GM12865 (cell line): ENCODE results near the gene CCDC188.

ENCODE experiments used
- DNase-seq: peaks from one replicate; pipeline ENCODE4 v3.0.0; 2010; ENCODE audit warnings: low read depth
- H3K4me3 ChIP-seq: 2 replicates; pipeline ENCODE4 v1.5.1; 2011; ENCODE audit warnings: mild to moderate bottlenecking, low read depth, low read length, control low read depth
- TF ChIP-seq, protein P1 (sequence below): IDR thresholded peaks from 2 replicates; pipeline ENCODE4 v1.5.1; 2011; ENCODE audit warnings: low read length, control low read depth, low read depth, inconsistent platforms; ENCODE audit not compliant: insufficient read depth; ENCODE audit errors: missing control alignments

The CCDC188 gene

DNA sequence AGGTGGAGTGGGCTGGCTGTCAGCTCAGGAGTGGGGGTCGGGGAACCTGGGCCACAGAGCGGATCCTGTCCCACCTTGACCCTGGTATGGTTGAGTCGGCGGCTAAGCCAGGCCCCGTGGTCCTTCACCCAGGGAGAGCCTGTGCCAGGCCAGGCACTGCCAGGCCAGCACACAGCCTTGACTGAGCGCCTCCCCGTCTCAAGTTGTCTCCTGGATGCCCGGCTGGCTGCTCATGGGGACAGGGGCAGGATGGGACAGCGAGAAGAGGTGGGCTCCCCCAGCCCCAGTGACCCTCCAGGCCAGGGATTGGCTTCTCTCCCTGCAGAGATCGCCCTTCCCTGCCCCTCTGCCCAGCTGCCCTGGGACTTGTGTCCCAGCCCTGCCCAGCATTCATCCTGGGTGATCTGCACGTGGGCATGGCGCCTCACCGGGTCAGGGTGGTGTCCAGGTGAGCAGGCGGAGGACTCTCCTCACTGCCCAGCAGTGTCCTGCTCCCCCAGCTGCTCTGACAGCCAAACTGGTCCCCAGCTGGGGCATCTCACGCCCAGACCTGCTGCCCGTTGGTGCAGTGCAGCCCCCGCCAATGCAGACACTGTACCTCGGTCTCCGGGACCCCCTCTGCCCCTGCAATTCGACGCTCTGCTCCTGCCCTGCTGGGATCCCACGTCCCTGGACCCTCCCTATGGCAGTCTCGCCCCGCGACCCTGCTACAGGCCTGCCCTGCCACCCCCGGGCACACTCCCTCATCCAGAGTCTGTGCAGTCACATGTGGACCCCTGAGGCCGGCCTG lies 28.8 kb upstream of the CCDC188 start:
- no peak for DNase-seq
- TF ChIP-seq, protein P1, sequence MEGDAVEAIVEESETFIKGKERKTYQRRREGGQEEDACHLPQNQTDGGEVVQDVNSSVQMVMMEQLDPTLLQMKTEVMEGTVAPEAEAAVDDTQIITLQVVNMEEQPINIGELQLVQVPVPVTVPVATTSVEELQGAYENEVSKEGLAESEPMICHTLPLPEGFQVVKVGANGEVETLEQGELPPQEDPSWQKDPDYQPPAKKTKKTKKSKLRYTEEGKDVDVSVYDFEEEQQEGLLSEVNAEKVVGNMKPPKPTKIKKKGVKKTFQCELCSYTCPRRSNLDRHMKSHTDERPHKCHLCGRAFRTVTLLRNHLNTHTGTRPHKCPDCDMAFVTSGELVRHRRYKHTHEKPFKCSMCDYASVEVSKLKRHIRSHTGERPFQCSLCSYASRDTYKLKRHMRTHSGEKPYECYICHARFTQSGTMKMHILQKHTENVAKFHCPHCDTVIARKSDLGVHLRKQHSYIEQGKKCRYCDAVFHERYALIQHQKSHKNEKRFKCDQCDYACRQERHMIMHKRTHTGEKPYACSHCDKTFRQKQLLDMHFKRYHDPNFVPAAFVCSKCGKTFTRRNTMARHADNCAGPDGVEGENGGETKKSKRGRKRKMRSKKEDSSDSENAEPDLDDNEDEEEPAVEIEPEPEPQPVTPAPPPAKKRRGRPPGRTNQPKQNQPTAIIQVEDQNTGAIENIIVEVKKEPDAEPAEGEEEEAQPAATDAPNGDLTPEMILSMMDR = no peak
- H3K4me3 ChIP-seq = no peak overlapping the region

DNA sequence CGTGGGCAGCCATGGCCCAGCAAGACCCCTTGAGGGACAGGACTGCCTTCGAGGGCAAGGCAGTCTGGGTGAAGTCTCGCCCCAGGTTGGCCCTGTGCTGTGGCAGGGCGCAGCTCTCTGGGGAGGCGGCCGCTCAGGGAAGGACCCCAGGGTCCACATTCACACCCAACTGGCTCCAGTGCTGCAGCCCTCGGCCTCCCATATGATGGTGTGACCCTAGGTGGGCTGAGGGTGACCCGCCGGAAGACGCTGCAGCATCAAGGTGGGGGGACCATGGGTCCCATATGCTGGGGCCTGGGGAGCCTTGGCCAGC lies 28.0 kb upstream of the CCDC188 start:
- no peak overlapping the region for H3K4me3 ChIP-seq
- TF ChIP-seq, protein P1 = no peak
- DNase-seq = no peak

DNA sequence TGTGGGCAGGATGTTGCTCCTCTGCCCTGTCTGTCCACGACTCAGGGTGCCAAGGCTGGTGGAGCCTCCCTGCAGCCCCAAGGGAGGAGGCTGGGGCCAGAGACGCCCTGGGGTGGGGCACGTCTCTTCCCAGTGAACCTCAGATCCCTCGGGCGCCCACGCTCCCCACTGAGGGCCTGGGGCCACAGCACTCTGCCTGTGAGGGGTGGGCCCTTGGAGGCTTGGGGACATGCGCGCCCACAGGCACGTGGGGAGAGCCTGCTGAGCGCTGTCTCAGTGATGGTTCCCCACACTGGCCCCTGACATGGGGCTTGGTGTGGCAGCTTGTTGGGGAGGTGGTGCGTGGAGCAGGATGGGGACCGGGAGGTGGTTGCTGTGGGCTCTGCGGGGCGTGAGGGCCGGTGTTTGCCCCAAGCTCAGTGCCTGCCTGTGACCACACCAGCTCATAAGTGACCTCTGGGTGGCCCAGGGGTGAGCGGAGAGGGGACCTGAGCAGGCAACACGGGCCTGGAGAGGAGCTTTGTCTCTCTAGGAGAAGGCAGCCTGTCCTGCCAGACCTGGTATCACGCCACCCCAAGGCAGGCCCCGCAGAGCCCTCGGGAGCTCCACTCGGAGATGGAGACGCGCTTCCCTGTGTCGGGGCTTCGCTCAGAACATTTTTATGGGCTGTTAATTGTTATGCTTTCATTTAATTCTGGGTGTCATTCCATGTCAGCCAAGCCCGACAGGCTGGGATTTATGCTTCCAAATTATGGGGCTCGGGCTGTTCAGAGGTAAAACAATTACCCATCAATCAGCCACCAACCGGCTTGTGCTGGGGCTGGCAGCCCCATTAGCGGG lies 27.4 kb upstream of the CCDC188 start:
- no peak for DNase-seq

DNA sequence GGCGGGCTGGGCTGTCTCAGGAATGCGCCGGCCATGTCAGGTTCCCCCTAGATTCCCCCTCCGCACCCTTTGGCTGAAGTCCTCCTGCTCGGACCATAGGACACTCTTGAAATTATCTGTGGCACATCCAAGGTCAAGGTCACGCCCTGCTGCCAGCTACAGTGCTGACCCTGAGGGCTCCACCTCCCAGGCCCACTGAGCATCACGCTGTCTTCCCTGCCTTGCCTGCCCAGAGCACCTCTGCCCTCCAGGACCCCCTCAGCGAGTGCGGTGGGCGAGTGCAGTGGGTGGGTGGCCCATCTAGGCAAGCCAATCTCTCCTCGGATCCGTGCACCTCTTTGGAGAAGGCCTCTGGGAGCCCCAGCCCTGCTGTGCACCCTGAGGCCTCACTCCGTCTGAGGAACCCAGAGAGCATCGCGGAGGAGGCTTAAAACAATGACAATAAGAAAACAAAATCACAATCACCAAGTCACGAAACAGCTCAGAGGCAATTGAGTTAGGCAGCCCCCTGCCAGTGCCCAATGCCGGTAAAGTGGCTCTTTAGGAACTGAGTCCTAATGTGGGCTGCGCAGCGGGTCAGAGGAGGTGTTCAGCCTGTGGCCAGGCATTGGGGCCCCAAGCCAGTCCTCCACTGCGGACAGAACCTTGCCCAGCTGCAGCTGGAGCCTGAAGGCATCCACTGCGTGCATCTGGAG lies 26.5 kb upstream of the CCDC188 start:
- DNase-seq = no peak
- TF ChIP-seq, protein P1 = no peak
- no peak overlapping the region for H3K4me3 ChIP-seq

More for the DNA sequence above, 27.4 kb upstream of the CCDC188 start:
- no peak overlapping the region for H3K4me3 ChIP-seq
- TF ChIP-seq, protein P1 = no peak

DNA sequence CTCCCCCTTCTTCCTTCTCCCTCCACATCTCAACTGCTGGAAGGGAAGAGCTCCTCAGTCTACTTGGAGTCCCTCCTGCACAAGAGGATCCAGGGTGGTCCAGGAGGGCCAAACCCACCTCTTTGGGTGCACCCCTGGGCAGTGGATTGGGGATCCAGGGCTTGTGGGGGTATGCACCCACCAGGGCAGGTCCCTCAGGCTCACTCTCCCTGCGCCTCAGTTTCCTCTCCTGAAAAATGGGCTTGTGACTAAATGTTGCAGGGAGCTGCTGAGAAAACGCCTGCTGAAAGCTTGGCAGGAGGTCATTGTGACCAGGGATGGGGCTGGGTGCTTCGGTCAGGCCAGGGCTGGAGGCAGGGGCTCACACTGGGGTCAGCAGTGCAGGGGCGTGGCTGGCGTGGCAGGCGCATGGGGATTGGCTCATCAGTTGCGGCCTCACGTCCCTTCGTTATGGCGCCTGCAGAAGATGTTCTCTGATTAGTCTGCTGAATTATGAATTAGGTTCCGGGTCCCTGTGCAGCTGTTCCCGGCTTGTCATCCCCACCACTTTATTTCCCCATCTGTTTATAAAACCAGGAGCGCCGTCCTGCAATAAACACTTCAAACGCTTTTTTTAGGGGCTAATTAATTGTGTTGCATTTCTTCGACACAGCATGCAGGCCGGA lies 25.7 kb upstream of the CCDC188 start:
- TF ChIP-seq, protein P1 = no peak
- no peak overlapping the region for H3K4me3 ChIP-seq

DNA sequence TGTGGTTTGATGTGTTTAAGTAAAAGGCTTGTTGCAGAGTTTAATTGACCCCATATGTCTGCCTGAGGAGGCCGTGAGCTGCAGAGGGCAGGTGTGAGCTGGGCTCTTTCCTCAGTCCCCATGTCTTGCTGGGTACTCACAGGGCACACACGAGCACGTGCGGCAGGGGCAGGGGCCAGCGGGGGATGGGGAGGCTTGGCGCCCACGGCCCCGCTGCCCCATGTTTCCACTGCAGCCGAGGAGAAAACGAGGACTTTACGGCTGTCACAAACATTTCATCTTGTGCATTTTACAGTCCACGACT lies 24.7 kb upstream of the CCDC188 start:
- TF ChIP-seq, protein P1 = no peak
- no peak overlapping the region for H3K4me3 ChIP-seq
- DNase-seq = no peak

More for the DNA sequence above, 25.7 kb upstream of the CCDC188 start:
- no peak for DNase-seq
